Measurements from ENCODE around the gene SLC33A1. TPM values are rescaled to one million over a fixed set of nuclear protein-coding genes. Genes with fewer than 3 reads are reported as not detected.

Gene SLC33A1
- polyA plus RNA-seq, 1 donor from 2014 or later, result 16.1 TPM

GRCh38 chr3:155843569-155843968 lies 10.7 kb downstream of the SLC33A1 start:
- no peaks in the 10 kb centered on the region for H4K20me1 ChIP-seq (ENCODE audit: insufficient read depth)

GRCh38 chr3:155835341-155836071 lies 18.7 kb downstream of the SLC33A1 start:
- H3K36me3 ChIP-seq (ENCODE audit: insufficient read depth, low read length), result no peaks in the 10 kb centered on the region
- no peak overlapping the region for H3K4me2 ChIP-seq (ENCODE audit: low read length)
- no peaks in the 10 kb centered on the region for H3K27me3 ChIP-seq (ENCODE audit: insufficient read depth, low read depth, low read length)
- TF ChIP-seq POLR2AphosphoS5 (IDR thresholded peaks at IDR 0.05), result no peak
- TF ChIP-seq REST (IDR thresholded peaks at IDR 0.05; ENCODE audit: borderline replicate concordance), result no peak
- TF ChIP-seq CTCF (IDR thresholded peaks at IDR 0.05; ENCODE audit: poor library complexity, severe bottlenecking), result no peak
- no peak for TF ChIP-seq MXI1 (conservative IDR thresholded peaks at IDR 0.05; ENCODE audit: poor library complexity, severe bottlenecking)
- no peak for TF ChIP-seq SMC3 (conservative IDR thresholded peaks at IDR 0.05; ENCODE audit: poor library complexity)

More at GRCh38 chr3:155843569-155843968, 10.7 kb downstream of the SLC33A1 start:
- no peak overlapping the region for H3K4me3 ChIP-seq (ENCODE audit: low read length)
- peaks cover 4% of the 10 kb centered on the region for H3K79me2 ChIP-seq (replicated peaks; ENCODE audit: insufficient read depth, low read length)
- H3K9me2 ChIP-seq (ENCODE audit: insufficient read depth, low read length), result no peaks in the 10 kb centered on the region
- no peaks in the 10 kb centered on the region for H3F3A ChIP-seq (ENCODE audit: insufficient read depth, low read length, poor library complexity, severe bottlenecking)
- no peaks in the 10 kb centered on the region for H3K9me3 ChIP-seq (ENCODE audit: low read length)
- no peaks in the 10 kb centered on the region for H3K36me3 ChIP-seq (ENCODE audit: insufficient read depth, low read length)
- H2AFZ ChIP-seq (ENCODE audit: low read depth, low read length), result no peak overlapping the region
- H3K27me3 ChIP-seq (ENCODE audit: insufficient read depth, low read depth, low read length), result no peaks in the 10 kb centered on the region
- H3K9ac ChIP-seq (ENCODE audit: low read length), result no peak overlapping the region
- no peak overlapping the region for H3K27ac ChIP-seq (ENCODE audit: low read length)
- H3K4me2 ChIP-seq (ENCODE audit: low read length), result no peak overlapping the region
- TF ChIP-seq EP300 (conservative IDR thresholded peaks at IDR 0.05; ENCODE audit: poor library complexity, severe bottlenecking) (no peak), REST (IDR thresholded peaks at IDR 0.05; ENCODE audit: borderline replicate concordance) (no peak), SMC3 (conservative IDR thresholded peaks at IDR 0.05; ENCODE audit: poor library complexity) (no peak), TAF1 (IDR thresholded peaks at IDR 0.05; ENCODE audit: low read depth) (no peak), RAD21 (conservative IDR thresholded peaks at IDR 0.05) (no peak), EZH2 (IDR thresholded peaks at IDR 0.05; ENCODE audit: borderline replicate concordance, insufficient read depth, low read length, poor library complexity, severe bottlenecking) (no peak), POLR2AphosphoS5 (IDR thresholded peaks at IDR 0.05) (no peak), CTCF (IDR thresholded peaks at IDR 0.05; ENCODE audit: poor library complexity, severe bottlenecking) (no peak), MXI1 (conservative IDR thresholded peaks at IDR 0.05; ENCODE audit: poor library complexity, severe bottlenecking) (no peak)

More at GRCh38 chr3:155835341-155836071, 18.7 kb downstream of the SLC33A1 start:
- H3K79me2 ChIP-seq (replicated peaks; ENCODE audit: insufficient read depth, low read length), result no peaks in the 10 kb centered on the region
- no peak overlapping the region for H3K27ac ChIP-seq (ENCODE audit: low read length)
- H2AFZ ChIP-seq (ENCODE audit: low read depth, low read length), result no peak overlapping the region
- no peak overlapping the region for H3K4me3 ChIP-seq (ENCODE audit: low read length)
- H3F3A ChIP-seq (ENCODE audit: insufficient read depth, low read length, poor library complexity, severe bottlenecking), result no peaks in the 10 kb centered on the region
- H3K9me3 ChIP-seq (ENCODE audit: low read length), result no peaks in the 10 kb centered on the region
- H3K9ac ChIP-seq (ENCODE audit: low read length), result no peak overlapping the region
- no peaks in the 10 kb centered on the region for H4K20me1 ChIP-seq (ENCODE audit: insufficient read depth)
- H3K9me2 ChIP-seq (ENCODE audit: insufficient read depth, low read length), result no peaks in the 10 kb centered on the region

All from neural cell (in vitro differentiated cells).